GM19395 (cell line): ENCODE results near the gene NCL.
"Not testable (repeated sequence)": the region's sequence is repeated elsewhere in the genome, so short reads cannot be mapped to it uniquely, and the experiment has no call there.

ENCODE experiments used
- ATAC-seq: cut with Tn5 transposase; IDR thresholded peaks from one replicate; pipeline ENCODE4 v1.9.1; 2021; ENCODE audit warnings: mild to moderate bottlenecking, moderate library complexity; ENCODE audit not compliant: unreplicated experiment

The NCL gene

DNA sequence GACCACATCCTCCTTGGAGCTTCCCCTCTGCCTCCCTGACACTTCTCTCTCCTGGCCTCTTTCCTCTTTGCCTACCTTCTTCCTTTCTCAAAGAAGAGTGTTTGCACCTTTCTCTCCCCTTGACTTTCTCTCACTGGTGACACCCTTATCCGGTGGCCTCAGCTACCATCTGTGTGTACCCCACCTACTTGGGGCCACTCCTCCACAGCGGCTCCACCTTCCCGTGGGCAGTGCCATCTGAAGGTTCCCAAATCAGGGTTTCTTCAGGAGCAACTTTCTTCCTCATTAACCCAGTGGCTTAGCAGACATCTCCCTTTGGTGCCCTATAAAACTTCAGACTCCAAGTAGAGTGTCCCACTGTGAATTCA is 5.3 kb upstream of the NCL start:
- no peak for ATAC-seq

DNA sequence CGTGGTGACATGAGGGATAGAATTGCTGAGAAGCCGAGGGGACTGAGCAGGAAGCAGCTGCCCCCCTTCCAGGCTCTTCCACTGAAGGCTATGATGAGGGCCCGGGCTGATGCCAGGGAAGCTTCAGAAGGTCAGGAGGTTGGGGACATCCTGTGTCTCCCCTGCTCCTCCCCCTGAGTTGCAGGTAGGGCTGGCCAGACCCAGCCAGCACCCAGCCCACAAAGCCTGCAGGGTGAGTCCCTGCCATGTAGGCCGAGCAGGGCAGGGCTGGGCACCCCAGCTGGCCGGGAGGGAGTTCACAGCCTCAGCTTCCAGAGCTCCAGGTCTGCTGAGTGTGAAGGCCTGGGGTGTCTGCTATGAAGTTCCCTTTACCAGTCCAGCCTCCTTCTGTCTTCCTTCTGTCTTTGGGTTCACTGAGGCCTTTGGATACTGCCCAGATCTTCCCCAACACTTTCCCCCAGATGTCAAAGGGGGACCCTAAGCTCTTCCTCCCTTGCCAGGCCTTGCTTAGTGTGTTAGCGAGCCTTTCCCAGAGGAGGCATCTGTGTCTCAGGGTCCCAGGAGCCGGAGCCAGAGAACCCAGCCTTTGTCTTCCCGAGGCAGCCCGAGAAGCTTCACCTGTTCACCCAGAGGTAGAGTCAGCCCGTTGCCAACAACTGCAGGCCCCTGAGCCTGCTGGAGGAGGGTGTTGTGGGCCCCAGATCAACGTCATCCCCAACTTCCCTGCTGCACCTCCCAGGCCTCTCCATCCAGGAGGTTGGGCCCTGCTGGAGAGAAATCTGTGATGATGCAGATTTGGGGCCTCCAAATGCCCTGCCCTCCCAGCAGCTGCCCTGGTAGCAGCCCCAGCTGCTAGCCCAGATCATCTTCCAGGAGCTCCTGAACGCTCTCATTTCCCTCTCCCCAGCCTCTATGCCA is 3.6 kb upstream of the NCL start:
- no peak for ATAC-seq

DNA sequence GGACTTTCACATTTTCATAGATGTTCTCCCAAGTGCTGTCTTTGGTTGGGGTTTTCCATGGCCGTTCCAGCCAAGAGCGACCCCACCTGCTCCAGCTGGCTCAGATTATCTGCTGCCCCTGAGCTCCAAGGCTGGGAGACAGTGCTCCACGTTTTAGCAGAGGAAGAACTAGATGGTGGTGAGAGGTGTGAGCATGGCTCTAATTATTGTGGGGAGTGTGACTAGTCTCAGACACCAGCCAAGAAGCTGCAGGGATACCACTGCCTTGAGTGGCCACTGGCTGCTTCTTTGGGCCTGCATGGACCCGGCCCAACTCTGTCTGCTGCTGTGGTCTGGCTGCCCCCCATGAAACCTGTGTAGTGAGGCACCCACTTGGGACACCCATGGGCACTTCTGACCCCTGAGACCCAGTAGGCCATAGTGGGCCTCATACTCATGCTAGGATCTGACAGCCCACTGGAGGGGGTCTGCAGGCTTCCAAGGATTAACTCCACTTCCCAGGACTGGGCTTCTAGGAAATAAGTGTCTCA is 2.8 kb upstream of the NCL start:
- ATAC-seq = no peak

DNA sequence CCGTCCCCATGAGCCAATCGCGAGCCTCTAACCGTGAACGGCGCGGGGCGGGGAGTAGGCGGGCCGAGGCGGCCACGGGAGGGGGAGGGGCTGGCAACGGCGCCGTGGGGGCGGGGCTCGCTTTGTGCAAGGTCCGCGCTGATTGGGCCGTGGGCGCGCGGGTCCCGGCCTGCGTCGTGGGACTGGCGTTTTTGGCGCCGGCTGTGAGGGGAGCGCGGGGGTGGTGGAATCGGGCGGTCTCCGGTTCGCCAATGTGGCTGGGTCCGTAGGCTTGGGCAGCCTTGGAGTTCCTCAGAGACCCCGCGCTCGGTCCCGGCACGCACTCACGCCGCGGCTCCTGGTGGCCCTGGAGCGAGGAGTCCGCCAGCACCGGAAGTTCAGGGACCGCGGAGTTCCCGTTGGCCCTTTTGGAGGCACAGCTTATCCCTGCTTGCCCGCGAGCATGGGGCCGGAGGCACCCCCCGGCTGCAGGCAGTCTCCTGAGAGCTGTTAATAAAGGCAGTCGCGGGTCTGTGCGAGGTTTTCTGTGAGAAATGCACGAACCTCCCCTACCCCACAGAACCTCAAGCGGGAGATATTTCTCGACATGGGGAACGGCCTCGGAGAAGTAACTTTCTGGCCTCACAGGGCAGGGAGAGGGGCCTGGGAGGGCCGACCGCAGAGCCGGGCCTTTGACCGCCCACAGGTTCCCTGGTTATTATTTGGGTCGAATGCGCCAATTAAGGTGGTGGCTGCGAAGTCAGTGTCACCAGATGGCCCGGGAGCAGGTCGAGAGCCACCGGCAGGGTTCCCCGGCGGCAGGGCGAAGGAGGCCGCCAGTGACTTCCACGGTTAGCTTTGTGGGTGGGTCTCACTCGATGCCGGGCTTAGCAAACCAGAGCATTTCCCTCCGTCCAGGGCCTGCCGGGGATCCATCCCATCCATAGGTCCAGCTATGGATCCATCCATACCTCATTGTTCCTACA is 574 bp upstream of the NCL start:
- ATAC-seq = peak; percentile 44

DNA sequence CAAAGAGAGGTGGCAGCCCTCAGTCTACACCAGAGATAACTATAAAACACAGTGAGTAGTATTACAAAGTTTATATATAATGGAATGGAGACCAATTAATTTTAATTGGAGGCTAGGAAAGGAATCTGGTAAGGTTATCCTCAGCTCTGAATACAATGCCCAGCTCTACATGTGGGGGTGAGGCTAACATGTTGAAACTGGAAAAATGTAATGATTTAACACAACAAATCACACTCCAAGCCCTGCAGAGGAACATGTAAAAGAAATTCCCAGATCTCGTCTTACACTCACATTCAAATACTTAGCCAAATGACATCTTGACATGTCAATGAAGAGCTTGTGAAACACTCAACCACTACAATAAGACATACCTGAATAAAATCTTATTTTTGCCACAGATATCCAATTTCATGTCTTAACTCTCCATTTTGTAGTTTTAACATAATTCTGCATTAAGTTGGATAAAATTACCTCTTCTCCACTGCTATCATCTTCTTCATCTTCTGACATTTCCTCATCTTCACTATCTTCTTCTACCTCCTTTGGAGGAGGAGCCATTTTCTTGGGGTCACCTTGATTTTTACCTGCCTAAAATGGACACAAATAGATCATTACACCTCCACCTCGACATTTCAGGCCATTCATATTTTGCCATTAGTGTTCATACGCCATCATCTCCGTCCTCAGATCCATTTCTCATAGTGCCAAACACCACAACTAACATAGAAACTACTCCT is 1.4 kb downstream of the NCL start:
- ATAC-seq = no peak

DNA sequence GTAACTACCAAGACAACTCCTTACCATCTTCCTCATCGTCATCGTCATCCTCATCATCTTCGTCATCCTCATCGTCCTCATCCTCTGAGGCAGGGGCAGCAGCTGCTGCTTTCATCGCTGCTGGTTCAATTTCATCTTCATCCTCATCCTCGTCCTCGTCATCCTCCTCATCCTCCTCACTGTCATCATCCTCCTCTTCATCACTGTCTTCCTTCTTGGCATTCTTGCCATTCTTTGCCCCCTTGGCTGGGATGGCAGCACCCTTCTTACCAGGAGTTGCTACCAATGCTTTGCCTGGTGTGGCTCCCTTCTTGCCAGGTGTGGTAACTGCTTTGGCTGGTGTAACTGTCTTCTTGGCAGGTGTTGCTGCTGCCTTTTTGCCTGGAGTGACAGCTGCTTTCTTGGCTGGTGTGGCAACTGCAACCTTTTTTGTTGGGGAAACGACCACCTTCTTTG is 2.7 kb downstream of the NCL start:
- ATAC-seq = no peak

DNA sequence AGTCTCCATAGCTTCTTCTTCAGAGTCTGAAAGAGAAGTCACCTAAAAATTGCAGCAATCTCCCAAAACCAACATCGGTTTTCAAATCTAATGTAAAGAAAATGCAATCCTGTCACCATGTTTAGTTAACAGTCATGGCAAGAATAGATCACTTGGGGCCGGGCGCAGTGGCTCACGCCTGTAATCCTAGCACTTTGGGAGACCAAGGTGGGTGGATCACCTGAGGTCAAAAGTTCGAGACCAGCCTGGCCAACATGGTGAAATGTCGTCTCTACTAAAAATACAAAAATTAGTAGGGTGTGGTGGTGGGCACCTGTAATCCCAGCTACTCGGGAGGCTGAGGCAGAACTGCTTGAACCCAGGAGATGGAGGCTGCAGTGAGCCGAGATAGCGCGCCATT is 3.4 kb downstream of the NCL start:
- not testable (repeated sequence) for ATAC-seq

DNA sequence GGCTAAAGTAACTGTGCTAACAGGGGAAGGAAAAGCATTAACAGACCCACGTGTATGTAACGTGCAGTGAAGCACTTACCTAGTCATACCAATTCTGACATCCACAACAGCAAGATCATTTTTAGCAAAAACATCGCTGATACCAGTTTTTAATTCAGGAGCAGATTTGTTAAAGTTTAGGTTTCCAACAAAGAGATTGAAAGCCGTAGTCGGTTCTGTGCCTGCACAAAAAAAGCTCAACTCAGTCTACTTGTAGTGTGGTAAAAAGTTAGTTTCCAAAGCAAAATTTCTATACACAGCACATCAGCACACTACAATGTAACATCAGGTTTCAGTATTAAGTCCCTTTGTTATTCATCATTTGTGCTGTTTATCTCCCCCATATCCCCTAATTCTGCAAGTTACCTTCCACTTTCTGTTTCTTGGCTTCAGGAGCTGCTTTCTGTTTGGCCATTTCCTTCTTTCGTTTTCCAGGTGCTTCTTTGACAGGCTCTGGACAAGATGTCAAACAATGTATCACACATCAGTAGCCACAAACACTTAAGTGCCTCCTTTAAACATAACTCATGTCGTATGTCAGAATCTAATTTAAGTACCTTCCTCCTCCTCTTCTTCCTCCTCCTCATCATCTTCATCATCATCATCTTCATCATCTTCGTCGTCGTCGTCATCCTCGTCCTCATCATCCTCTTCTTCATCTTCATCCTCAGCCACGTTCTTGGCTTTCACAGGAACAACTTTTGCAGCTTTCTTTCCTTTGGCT is 4.0 kb downstream of the NCL start:
- no peak for ATAC-seq

DNA sequence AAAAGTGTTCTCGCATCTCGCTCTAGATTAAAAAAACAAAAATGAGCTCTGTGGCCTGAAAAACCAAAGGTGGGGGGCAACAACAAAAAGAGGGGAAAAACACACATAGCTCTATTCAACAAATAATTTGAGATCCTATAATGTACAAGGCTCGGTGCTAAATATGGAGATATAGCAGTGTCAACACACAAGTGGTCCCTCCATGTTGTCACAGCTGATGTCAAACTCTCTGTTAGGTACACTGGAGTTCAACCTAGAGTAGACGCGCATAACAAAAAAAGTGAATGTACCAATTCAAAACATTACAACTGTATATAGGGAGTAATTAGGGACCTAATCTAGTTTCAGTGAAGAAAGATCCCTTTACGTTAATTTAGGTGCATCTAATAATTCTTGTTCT is 5.9 kb downstream of the NCL start:
- ATAC-seq = no peak

DNA sequence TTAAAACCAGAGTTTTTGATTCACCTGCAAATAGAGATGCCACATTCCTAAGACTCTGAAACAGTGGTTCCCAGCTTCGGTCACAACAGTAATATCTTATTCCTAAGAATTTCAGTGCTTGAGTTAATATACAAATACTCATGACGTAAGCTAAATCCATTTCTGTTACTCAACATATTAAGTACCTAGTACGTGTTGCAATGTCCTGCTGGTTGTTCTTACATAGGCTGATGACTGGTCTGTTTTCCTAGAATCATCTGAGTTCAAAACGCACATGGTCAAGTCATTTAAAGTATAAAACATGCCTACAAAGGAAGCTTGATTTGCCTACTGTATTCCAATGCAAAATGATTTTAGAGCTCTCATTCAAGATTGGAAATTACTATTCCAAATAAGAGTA is 7.2 kb downstream of the NCL start:
- ATAC-seq = no peak

DNA sequence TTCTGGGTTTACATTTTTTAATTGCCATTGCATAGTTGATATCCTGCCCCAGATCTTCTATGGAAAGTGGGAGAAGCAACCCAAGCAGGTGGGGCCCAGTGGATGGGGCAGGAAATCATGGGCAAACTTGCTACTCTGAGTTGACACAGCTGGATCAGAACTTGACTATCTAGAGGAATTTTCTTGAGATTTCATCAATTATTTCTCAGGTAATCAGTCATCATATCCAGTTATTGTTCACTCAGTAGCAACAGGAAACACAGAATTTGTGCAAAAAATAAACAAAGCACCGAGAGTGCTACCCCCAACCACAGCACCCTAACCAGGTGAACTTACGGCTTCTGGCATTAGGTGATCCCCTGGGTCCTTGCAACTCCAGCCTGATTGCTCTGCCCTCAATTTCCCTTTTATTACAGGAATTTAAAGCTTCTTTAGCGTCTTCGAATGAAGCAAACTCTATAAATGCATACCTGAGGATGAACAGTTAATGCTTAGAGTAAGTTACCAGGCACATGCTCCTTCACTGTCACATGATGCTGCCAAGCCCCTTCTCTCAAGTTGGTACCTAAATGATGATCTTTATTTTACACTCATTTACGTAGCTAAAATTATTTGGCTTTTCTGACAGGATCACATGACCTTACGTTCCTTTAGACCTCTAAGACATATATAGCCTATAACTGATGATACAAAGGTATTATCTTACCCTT is 7.8 kb downstream of the NCL start:
- ATAC-seq = no peak

DNA sequence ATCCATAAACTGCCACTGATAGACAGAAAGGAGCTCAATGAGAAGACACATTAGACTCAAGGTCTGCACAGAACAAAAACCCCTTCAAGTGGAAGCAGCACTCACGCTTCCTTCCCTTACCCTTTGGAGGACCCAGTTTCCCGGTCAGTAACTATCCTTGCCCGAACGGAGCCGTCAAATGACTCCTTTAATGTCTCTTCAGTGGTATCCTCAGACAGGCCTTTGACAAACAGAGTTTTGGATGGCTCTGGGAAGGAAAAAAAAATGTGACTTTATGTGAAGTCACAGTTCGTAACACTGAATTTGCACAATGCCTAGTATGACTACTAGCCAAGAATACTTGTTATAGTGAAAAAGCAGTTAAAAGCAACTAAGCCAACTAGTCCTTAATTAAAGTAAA is 8.4 kb downstream of the NCL start:
- no peak for ATAC-seq

DNA sequence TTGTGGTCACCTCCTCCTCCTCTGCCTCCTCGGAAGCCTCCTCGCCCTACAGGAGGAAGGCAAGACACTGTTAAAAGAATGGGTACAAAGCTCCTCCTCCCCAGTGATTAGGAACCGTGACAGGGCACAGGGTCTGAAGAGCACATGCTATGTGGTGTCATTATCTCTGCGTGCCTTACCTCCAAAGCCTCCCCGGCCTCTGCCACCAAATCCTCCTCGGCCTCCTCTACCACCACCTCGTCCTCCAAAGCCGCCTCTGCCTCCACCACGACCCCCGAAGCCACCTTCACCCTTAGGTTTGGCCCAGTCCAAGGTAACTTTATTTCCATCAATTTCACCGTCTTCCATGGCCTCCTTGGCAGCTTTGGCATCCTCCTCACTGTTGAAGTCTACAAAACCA is 9.1 kb downstream of the NCL start:
- no peak for ATAC-seq

DNA sequence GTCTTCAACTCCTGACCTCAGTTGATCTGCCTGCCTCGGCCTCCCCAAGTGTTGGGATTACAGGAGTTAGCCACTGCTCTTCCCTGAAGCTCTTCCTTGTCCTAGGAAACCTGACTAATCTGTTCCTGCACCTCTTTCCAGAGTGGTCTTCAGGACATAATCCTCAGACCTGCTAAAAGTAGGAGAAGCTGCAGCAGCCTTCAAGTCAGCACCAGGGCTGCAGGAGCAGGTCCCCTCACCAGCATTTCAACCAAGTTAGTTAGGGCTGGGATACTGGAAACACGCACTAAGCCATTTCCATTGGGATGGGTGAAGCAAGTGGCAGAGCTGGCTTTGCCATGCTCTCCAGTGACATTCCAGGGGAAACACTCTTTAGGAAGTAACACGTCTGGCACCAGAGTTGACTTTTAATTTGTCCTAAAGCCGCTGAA is 9.9 kb downstream of the NCL start:
- no peak for ATAC-seq

DNA sequence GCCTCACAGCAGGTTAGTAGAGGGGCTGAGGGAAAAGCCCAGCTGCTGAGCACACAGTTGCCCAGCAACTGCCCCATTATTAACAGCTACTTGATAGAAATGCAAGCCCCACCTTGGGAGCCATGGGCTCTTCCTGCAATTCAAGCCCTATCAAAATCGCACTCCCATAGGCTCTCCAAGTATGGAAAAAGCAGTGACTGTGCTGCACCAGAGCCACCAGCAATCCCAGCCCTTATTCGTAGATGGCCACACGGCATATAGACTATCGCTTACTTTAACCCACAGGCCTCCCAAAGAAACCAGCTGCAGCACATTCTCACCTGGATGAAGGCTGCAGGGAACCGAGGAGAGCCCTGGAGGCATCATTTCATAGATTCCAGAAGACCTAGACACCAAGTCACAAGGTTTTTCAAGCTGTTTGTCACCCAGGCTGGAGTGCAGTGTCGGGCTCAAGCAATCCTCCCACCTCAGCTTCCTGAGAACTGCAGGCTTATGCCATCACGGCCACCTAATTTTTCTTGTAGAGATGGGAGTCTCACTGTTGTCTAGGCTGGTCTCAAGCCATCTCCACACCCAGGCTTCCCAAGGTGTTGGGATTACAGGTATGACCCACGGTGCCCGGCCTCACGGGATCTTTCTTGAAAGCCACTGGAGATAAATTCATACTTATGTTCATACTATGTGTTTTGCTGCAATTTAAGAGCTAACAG is 11.3 kb downstream of the NCL start:
- ATAC-seq = no peak

DNA sequence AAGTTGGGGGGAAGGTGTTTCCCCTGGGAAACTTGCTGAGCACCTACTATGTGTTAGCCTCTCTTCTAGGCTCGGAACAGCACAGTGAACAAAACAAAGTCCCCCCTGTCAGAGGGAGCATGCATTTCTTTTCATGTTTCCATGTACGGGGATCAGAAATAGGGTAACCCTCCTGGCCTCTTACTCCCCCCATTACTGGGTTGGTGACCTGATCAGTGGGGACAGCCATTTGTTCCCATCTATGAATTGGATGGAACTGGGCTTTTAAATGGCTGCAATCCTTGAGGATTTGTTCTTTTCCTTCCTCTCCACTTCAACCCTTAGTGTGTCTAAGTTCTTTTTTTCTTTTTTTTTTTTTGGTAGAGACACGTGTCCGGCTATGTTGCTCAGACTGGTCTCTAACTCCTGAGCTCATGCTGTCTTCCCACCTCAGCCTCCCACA is 13.7 kb downstream of the NCL start:
- no peak for ATAC-seq

DNA sequence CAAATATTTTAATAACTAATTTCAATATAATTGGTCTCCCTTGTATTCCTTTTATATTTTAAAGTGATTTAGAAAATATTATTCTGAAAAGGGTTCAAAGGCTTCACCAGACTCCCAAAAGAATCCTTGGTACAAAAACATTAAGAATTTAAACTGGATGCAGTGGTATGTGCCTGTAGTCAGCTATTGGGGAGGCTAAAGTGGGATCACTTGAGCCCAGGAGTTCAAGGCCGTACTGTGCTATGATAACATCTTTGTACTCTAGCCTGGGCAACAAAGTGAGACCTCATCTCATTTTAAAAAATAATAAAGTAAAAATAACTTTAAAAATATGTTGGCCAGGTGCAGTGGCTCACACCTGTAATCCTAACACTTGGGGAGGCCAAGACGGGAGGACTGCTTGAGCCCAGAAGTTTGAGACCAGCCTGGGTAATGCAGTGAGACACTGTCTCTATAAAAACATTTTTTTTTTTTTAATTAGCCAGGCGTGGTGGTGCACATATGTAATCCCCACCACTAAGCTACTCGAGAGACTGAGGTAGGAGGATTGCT is 14.7 kb downstream of the NCL start:
- ATAC-seq = no peak

DNA sequence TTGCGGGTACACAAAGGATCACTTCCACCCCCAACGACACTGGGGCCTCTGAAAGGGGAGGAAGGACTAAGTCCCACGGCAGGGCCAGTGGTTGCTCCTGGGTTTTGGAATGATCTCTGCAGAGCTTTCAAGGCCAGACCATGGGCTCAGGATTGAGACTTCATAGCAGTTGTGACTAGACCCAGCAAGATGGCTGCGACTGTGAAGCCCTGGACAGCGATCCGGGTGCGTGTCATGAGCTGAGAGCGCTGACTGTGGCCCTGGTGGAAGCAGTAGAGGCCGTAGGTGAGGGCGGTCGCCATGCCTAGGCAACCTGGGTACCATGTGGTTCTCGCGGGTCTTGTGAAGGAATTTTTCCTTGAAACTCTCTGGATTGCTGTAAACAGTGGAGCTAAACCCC is 27.3 kb downstream of the NCL start:
- no peak for ATAC-seq
